A673 (cell line): ENCODE results near the gene EMID1. TPM values are rescaled to one million over a fixed set of nuclear protein-coding genes. Genes with fewer than 3 reads are reported as not detected.

Experiments used
- BruUV-seq: library from RNA; stranded (reverse); fragments of 400-500 nt; replicated peaks from 2 replicates; lab custom pipeline; 2021; lab: Mats Ljungman, UMichigan
- CTCF ChIA-PET: fragments of 300-600 bp; sonication (Branson Sonifier 250); formaldehyde crosslinking; loops from one replicate; lab custom pipeline; 2022; ENCODE audit warnings: antibody characterized with exemption; lab: Charles Lee
- POLR2A ChIA-PET: fragments of 300-600 bp; sonication (Branson Sonifier 250); formaldehyde crosslinking; loops from one replicate; lab custom pipeline; 2022; ENCODE audit warnings: antibody characterized with exemption; ENCODE audit not compliant: low non-redundant PET; lab: Charles Lee
- DNase-seq: peaks from one replicate; pipeline ENCODE4 v3.0.0-alpha.2; 2015; ENCODE audit warnings: low spot score
- H3K27ac ChIP-seq: fragments of 200-600 bp; sonication (generic); 2 replicates; pipeline ENCODE4 v1.5.1; 2016; ENCODE audit warnings: mixed run types, low read depth, mild to moderate bottlenecking, mixed read lengths, antibody characterized with exemption, low read length; ENCODE audit not compliant: poor library complexity, severe bottlenecking
- H3K27me3 ChIP-seq: fragments of 200-600 bp; sonication (generic); replicated peaks from 2 replicates; pipeline ENCODE4 v1.6.1; 2017; ENCODE audit warnings: mixed run types, low read depth, mild to moderate bottlenecking, mixed read lengths, antibody characterized with exemption, low read length; ENCODE audit not compliant: insufficient read depth, poor library complexity
- H3K36me3 ChIP-seq: fragments of 200-600 bp; sonication (generic); 2 replicates; pipeline ENCODE4 v1.6.1; 2016; ENCODE audit warnings: mixed run types, mild to moderate bottlenecking, mixed read lengths, antibody characterized with exemption, low read length; ENCODE audit not compliant: insufficient read depth, poor library complexity, severe bottlenecking
- H3K4me1 ChIP-seq: fragments of 200-600 bp; sonication (generic); 2 replicates; pipeline ENCODE4 v1.6.1; 2017; ENCODE audit warnings: mixed run types, mild to moderate bottlenecking, mixed read lengths, antibody characterized with exemption, low read length; ENCODE audit not compliant: insufficient read depth, poor library complexity, severe bottlenecking
- H3K4me3 ChIP-seq: fragments of 200-600 bp; sonication (generic); 2 replicates; pipeline ENCODE4 v1.5.1; 2016; ENCODE audit warnings: low read depth, mixed run types, mild to moderate bottlenecking, mixed read lengths, low read length; ENCODE audit not compliant: poor library complexity, severe bottlenecking
- H3K9me3 ChIP-seq: fragments of 200-600 bp; sonication (generic); 2 replicates; pipeline ENCODE4 v1.6.1; 2016; ENCODE audit warnings: mixed run types, low read depth, mild to moderate bottlenecking, mixed read lengths, antibody characterized with exemption, low read length; ENCODE audit not compliant: poor library complexity, severe bottlenecking
- CTCF ChIP-seq: fragments of 300-800, 200-600 bp; sonication (generic); conservative IDR thresholded peaks from 2 replicates; pipeline ENCODE4 v1.5.1; 2017; ENCODE audit warnings: low read depth, mild to moderate bottlenecking, antibody characterized with exemption, low read length, moderate library complexity, mixed read lengths
- EZH2 ChIP-seq: fragments of 200-600 bp; sonication (generic); IDR thresholded peaks from 2 replicates; pipeline ENCODE4 v1.6.1; 2017; ENCODE audit warnings: borderline replicate concordance, low read depth, mild to moderate bottlenecking, mixed read lengths, antibody characterized with exemption, low read length; ENCODE audit not compliant: poor library complexity, severe bottlenecking
- intact Hi-C: fragments of 100-400 bp; cut with micrococcal nuclease; formaldehyde crosslinking; loops from one replicate; pipeline ENCODE4 v1.10.0; 2022; ENCODE audit not compliant: unreplicated experiment
- total RNA-seq: library from RNA; stranded (reverse); gene quantifications from 2 replicates; pipeline ENCODE4 v1.2.3, GENCODE V29; 2021

EMID1 gene
- total RNA-seq, 1 experiment from 2014 or later, result not detected

- ChIA-PET CTCF (no interaction called here), POLR2A (no interaction called here)
- intact Hi-C loops, result no loop called here
- Histone ChIP-seq H3K4me1 (no peaks in the 10 kb centered on the region), H3K27me3 (no peaks in the 10 kb centered on the region), H3K9me3 (no peaks in the 10 kb centered on the region), H3K4me3 (no peak overlapping the region), H3K27ac (no peak overlapping the region), H3K36me3 (no peaks in the 10 kb centered on the region)
- DNase-seq, result no peak
- BruUV-seq, result no TSS peak
- no peak for TF ChIP-seq CTCF
- TF ChIP-seq EZH2, result no peak
These were observed 19.9 kb downstream of the EMID1 start for GRCh38 chr22:29225422-29226090.

- POLR2A ChIA-PET, result no interaction called here
- Histone ChIP-seq H3K27me3 (no peaks in the 10 kb centered on the region), H3K4me1 (no peaks in the 10 kb centered on the region), H3K4me3 (no peak overlapping the region), H3K27ac (no peak overlapping the region), H3K36me3 (no peaks in the 10 kb centered on the region), H3K9me3 (no peaks in the 10 kb centered on the region)
- BruUV-seq, result no TSS peak
- TF ChIP-seq EZH2 (no peak), CTCF (no peak)
- intact Hi-C loops, result no loop called here
- CTCF ChIA-PET, result no interaction called here
- DNase-seq, result no peak
These were observed 20.8 kb downstream of the EMID1 start for GRCh38 chr22:29226351-29226981.

GRCh38 chr22:29230972-29231875 is 25.5 kb downstream of the EMID1 start:
- ChIA-PET POLR2A (no interaction called here), CTCF (no interaction called here)
- no TSS peak for BruUV-seq
- DNase-seq, result no peak
- no peaks in the 10 kb centered on the region for H3K36me3 ChIP-seq
- H3K4me3 ChIP-seq, result no peak overlapping the region
- TF ChIP-seq CTCF, result no peak
- no peak for TF ChIP-seq EZH2
- no peaks in the 10 kb centered on the region for H3K9me3 ChIP-seq
- H3K27me3 ChIP-seq, result no peaks in the 10 kb centered on the region
- intact Hi-C loops, result no loop called here
- no peaks in the 10 kb centered on the region for H3K4me1 ChIP-seq
- no peak overlapping the region for H3K27ac ChIP-seq
